ENCODE results near the gene AQR. TPM values are rescaled to one million over a fixed set of nuclear protein-coding genes. Genes with fewer than 3 reads are reported as not detected.

AQR gene
- total RNA-seq, 2 donors from 2014 or later = 35.7 to 40.9 TPM

GRCh38 chr15:34854232-34854631, 115.3 kb downstream of the AQR start:
- DNase-seq (ENCODE audit: low spot score in 2 of 2) (no peak), ATAC-seq (no peak)
- Mint-ChIP-seq H3K36me3 (peaks cover 0 to 31% of the 10 kb centered on the region in 2 donors), H3K9me3 (no peaks in the 10 kb centered on the region), H3K27ac (no peak overlapping the region)

DNA sequence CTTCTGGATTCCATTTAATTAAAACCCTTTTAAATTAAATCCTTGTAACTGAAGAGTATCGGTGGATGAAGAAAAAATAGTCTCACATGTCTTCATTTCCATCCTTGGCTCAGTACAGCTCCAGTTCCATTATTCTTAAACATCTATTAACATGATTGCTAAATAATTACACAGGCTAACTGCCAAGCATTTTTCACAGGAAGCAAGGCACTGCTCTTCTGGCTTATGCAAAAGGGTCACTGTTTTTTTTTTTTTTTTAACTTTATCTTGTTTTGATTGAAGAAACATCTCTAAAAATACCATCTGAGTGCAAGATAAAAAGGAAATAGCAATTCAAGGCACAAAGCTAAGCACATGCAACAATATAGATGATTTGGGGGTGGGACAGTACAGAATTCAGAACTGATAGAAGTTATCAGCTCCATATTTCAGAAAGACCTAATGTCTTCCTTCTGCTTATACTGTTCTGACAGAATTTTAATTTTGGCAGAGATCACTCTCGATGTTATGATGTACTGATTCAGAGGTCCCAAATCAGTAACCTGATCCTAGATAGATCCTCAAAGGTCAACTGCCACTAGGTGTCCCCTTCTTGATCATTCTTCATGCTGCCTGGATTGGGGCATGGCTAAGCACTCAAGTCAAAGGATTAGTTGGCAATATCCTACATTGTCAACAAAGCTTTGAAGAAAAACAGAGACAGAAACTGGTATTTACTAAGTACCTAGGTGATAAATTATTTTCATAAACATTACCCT, 116.4 kb downstream of the AQR start:
- DNase-seq (ENCODE audit: low spot score in 2 of 2) = no peak
- no peak overlapping the region for H3K27ac Mint-ChIP-seq
- no peaks in the 10 kb centered on the region for H3K9me3 Mint-ChIP-seq
- ATAC-seq = no peak
- peaks cover 0 to 31% of the 10 kb centered on the region in 2 donors for H3K36me3 Mint-ChIP-seq

DNA sequence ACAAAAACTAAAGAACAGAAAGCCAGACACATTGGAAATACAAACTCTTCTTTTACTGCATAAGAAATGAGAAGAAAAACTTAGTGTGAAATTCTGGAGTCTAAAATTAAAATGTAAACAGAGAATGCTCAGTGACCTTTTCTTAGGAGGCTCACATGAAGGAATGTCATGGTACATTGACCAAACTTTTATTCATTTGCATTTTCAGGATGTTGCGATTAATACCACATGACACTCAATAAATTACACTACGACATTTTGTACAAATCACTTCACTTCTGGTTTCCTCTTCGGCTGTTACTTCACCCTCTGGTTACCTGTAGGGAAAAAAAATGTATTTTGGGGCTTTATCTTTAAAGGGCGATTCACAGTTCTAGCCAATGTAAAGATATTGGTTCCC, 117.8 kb downstream of the AQR start:
- H3K27ac Mint-ChIP-seq = no peak overlapping the region
- H3K36me3 Mint-ChIP-seq = peaks cover 0 to 24% of the 10 kb centered on the region in 2 donors
- H3K9me3 Mint-ChIP-seq = no peaks in the 10 kb centered on the region
- ATAC-seq (no peak), DNase-seq (ENCODE audit: low spot score in 2 of 2) (no peak)

DNA sequence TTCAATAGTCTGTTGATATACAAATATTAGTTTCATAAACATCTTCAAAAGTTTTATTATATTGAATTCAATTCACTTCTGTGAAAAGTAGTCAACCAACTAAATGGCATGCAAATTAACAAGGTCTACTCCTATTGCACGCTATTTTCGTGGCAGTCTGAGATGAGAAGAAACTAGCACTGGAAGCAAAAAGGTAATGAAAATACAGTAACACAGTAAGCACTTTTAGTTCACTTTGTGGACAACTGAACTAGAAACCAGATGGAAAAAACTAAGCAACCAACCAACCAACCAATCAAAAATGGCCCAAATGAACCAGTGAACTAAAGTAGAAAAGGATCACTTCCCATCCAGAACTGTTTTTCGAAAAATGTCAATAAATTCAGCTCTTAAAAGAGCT, 118.5 kb downstream of the AQR start:
- Mint-ChIP-seq H3K36me3 (peaks cover 0 to 21% of the 10 kb centered on the region in 2 donors), H3K9me3 (no peaks in the 10 kb centered on the region), H3K27ac (no peak overlapping the region)
- DNase-seq (ENCODE audit: low spot score in 2 of 2) (no peak), ATAC-seq (no peak)

DNA sequence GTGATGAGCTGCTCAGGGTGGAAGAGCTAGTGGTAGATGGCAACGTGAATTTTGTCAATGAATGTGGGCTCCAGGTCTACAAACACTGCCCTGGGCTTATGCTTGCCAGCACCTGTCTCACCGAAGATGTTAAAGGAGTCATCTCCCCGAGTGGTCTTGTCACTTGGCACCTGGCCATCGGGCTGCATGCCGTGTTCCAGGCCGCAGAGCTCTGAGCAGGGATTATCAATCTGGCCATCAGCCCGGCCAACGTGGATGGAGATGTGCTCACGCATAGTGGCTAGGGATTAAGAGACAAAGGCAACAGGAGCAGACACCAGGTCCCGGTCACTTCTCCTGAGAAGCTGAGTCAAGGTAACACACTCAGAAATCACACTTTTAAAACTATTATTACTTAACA, 119.4 kb downstream of the AQR start:
- DNase-seq (ENCODE audit: low spot score in 2 of 2) = no peak
- ATAC-seq = no peak
- H3K9me3 Mint-ChIP-seq = no peaks in the 10 kb centered on the region
- H3K27ac Mint-ChIP-seq = no peak overlapping the region
- peaks cover 0 to 17% of the 10 kb centered on the region in 2 donors for H3K36me3 Mint-ChIP-seq

DNA sequence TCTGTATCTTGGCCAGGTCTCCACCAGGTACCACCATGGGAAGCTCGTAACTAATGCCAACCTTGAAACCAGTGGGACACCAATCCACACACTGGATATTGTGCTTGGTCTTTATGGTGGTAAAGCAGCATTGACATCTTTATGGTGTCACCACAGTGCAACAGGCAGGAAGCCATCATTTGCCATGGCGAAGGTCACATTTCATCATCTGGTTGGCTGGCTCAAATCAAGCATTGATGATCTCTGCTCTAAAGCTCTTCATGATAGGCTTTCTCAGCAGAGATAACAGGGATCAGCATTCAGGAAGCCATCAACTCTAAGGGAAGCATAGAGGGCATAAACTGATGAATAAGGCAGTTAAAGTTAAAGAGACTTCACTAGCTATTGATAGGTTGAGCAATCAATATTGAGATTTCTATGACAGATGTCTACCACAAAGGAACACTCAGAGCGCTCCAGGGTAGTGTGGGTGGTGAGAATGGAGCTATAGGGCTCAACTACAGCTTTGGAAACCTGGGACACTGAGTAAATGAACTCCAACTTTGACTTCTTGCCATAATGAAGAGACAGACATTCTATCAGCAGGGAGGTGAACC, 120.1 kb downstream of the AQR start:
- no peak overlapping the region for H3K27ac Mint-ChIP-seq
- no peak for ATAC-seq
- no peaks in the 10 kb centered on the region for H3K9me3 Mint-ChIP-seq
- no peak for DNase-seq (ENCODE audit: low spot score in 2 of 2)
- H3K36me3 Mint-ChIP-seq = peaks cover 0 to 13% of the 10 kb centered on the region in 2 donors

DNA sequence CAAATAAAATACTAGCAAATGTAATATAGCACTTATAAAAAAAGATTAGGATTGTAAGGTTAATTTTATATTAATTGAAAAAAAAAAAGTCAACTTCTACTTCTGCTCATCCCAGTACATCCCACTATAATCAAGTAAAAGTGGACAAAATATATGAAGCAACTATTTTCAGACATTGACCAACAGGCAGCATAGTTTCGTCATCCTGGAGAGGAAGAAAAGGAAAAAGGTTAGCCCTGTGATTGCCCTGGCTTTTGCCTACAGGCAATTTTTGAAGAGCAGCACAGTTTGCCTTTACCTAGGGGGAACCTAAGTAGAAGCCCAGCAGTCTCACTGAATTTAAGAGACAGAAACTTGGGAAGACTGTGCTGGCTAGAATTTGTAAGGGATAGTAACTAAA, 121.9 kb downstream of the AQR start:
- no peak overlapping the region for H3K27ac Mint-ChIP-seq
- ATAC-seq = no peak
- H3K9me3 Mint-ChIP-seq = no peaks in the 10 kb centered on the region
- H3K36me3 Mint-ChIP-seq = peaks cover 0 to under 1% of the 10 kb centered on the region in 2 donors
- no peak for DNase-seq (ENCODE audit: low spot score in 2 of 2)

- Mint-ChIP-seq H3K9me3 (no peaks in the 10 kb centered on the region), H3K27ac (no peak overlapping the region), H3K36me3 (no peaks in the 10 kb centered on the region)
- ATAC-seq (no peak), DNase-seq (ENCODE audit: low spot score in 2 of 2) (no peak)
Observed at GRCh38 chr15:34841262-34841725, 128.2 kb downstream of the AQR start.

DNA sequence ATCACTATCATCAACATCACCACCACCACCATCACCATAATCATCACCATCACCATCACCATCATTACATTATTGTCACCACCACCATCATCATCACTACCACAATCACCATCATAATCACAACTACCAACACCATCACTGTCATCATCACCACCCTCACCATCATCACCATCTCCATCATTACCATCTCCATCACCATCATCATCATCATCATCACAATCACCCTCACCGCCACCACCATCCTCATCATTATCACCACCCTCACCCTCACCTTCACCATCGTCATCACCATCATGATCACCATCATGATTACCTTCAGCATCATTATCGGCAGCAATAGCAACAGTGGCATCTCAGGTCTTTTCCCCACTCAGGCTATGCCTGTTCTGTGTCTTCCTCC, 131.3 kb downstream of the AQR start:
- ATAC-seq = no peak
- Mint-ChIP-seq H3K9me3 (peaks cover 0 to 11% of the 10 kb centered on the region in 2 donors), H3K27ac (no peak overlapping the region), H3K36me3 (peaks cover 6 to 7% of the 10 kb centered on the region in 2 donors)
- no peak for DNase-seq (ENCODE audit: low spot score in 2 of 2)

DNA sequence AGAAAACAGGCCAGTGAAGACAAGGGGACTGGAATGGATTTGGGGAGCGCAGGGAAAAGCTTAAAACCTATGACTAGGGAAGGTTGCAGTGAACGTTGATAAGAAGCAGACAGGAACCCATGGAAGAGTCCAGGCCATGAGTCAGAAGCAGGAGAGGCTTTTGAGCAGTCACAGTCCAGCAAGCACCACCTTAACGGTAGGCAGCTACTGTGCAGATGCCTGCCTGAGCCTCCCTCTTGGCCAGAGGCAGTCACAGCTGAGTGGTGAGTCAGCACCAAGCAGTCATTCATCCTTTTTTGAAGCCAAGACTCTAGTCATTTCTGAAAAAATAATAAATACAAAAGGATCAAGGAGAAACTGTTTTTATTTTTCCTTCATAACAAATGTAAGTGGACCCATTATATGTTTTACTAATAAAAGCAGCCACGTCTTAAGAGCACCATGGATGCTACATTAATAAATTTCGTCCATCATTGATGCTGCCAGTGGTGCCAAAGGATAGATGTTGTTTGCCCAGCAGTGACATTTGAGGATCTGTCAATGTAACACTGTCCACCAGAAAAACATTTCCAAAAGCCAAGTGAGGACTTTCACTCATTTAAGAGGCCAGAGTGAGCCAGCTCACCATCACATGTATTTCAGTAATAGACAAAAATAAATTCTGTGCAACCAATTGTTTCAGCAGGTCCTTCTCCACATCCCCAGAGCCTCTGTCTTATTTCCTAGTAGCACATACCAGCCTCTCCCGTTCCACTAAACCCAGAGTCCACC, 132.1 kb downstream of the AQR start:
- no peak overlapping the region for H3K27ac Mint-ChIP-seq
- peaks cover 0 to 11% of the 10 kb centered on the region in 2 donors for H3K9me3 Mint-ChIP-seq
- DNase-seq (ENCODE audit: low spot score in 2 of 2) (no peak), ATAC-seq (no peak)
- peaks cover 6 to 7% of the 10 kb centered on the region in 2 donors for H3K36me3 Mint-ChIP-seq

- H3K27ac Mint-ChIP-seq = no peak overlapping the region
- H3K9me3 Mint-ChIP-seq = no peaks in the 10 kb centered on the region
- ATAC-seq (no peak), DNase-seq (ENCODE audit: low spot score in 2 of 2) (no peak)
- H3K36me3 Mint-ChIP-seq = no peaks in the 10 kb centered on the region
Observed at GRCh38 chr15:34828145-34828911, 141.2 kb downstream of the AQR start.

DNA sequence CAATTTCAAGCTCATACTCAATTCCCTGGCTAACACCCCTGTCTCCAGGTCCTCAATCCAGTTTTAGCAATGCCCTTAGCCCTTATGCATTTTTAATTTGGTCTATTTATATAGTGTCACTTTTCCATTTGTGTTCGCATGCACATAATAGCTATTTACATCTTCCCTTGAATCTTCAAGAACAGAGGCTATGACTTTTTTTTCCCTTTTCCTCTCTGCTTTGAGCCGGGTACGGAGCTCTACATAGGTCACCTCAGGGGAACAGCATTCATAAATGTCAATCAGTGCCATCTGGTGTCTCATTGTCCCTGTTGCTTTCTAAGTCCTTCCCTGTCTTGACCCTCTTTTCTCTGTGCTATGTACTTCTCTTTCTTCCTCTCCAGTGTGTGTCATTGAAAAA, 147.7 kb downstream of the AQR start:
- Mint-ChIP-seq H3K9me3 (no peaks in the 10 kb centered on the region), H3K27ac (no peak overlapping the region), H3K36me3 (no peaks in the 10 kb centered on the region)
- ATAC-seq (no peak), DNase-seq (ENCODE audit: low spot score in 2 of 2) (no peak)

- DNase-seq (ENCODE audit: low spot score in 2 of 2) (no peak), ATAC-seq (no peak)
- H3K36me3 Mint-ChIP-seq = no peaks in the 10 kb centered on the region
- no peaks in the 10 kb centered on the region for H3K9me3 Mint-ChIP-seq
- H3K27ac Mint-ChIP-seq = no peak overlapping the region
Observed at GRCh38 chr15:34820110-34820509, 149.4 kb downstream of the AQR start.

DNA sequence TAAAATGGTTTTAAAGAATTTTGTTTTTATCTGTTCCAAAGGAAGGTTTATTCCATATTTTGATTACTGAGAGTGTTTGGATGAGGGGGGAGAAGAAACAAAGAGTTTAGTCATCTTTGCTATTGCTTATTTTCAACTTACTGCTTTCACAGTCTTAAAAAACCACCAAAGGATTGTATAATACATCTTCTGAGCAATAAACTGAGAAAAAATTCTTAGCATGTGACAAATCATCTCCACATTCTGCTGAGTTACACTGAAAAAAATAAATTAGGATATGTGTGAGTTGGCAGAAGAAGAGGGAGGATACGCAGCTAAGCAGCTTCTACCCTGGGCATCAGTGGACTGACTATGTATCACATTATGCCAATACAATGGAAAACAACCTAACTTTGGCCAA, 151.0 kb downstream of the AQR start:
- no peaks in the 10 kb centered on the region for H3K9me3 Mint-ChIP-seq
- ATAC-seq = no peak
- DNase-seq (ENCODE audit: low spot score in 2 of 2) = no peak
- H3K27ac Mint-ChIP-seq = no peak overlapping the region
- no peaks in the 10 kb centered on the region for H3K36me3 Mint-ChIP-seq

GRCh38 chr15:34815836-34816235, 153.7 kb downstream of the AQR start:
- ATAC-seq (no peak), DNase-seq (ENCODE audit: low spot score in 2 of 2) (no peak)
- H3K9me3 Mint-ChIP-seq = no peaks in the 10 kb centered on the region
- no peaks in the 10 kb centered on the region for H3K36me3 Mint-ChIP-seq
- no peak overlapping the region for H3K27ac Mint-ChIP-seq

DNA sequence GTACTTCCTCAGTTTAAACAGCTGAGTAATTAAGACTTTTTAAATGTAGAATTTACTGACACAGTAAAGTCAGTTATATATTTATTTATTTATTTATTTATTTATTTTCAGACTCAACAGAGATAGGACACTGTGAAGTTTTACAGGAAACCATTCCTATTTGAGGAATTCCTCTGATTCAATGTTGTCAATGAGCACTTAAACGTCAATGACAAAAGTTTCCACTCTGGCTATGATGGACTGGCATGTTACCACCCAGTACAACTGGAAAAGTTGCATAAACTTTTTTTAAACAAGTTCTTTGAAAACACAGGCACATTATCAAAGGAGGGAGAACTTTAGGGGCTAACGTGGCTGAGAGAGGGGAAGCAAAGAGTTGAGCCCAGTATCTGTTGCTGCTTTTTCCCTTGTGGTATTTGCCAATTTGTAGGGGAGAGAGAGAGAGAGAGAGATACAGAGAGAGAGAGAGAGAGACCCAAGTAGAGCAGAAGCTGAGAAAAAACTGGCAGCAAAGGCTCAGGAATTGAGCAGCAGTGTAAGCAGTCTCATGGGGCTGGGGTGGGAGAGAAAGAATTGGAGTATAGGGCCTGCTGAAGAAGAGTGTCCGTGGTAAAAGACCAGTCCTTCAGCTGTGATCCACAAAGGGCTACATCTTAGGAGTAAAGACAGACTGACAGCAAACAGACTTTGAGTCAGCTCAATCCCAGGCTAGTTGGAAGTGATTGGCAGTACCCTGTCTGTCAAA, 155.9 kb downstream of the AQR start:
- no peak for ATAC-seq
- Mint-ChIP-seq H3K36me3 (no peaks in the 10 kb centered on the region), H3K9me3 (no peaks in the 10 kb centered on the region), H3K27ac (no peak overlapping the region)
- DNase-seq (ENCODE audit: low spot score in 2 of 2) = no peak

All from activated naive CD4-positive, alpha-beta T cell treated with anti-CD3 and anti-CD28 coated beads, Interleukin-2, amount 50 U/mL, for 72 hours (primary cell).